ENCODE data around the gene CKMT2. TPM values are rescaled to one million over a fixed set of nuclear protein-coding genes. Genes with fewer than 3 reads are reported as not detected.

Gene CKMT2
- total and polyA plus RNA-seq, 2 experiments from 2014 or later: 5.0 to 7.8 TPM

DNA sequence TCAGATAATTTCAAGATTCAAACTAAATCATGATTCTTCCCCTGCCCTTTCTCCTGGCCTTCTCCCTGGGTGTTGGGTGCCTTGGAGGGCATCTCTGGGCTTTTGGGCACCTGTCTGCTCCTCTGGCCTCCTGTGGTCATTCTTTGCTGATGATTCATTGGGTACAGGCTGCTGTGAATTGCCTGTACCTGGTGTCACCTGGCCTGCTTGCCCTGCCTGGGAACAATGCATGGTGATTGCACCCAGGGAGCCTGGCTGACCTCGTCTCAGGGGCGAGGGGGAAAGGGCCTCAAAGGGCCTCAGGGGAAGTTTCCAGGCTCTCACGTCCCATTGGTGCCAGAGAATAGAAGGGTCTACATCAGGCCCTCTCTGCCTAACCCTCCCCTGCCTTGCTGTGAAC lies 20.1 kb upstream of the CKMT2 start:
- H3K27me3 ChIP-seq: no peaks in the 10 kb centered on the region
- no peak for DNase-seq (ENCODE audit: low spot score)
- H3K4me2 ChIP-seq: no peak overlapping the region
- no peaks in the 10 kb centered on the region for H3K36me3 ChIP-seq (replicated peaks; ENCODE audit: insufficient read depth, low read depth)
- no peaks in the 10 kb centered on the region for H3K4me1 ChIP-seq (ENCODE audit: insufficient read depth)
- peak overlapping the region; percentile 34 for H3K27ac ChIP-seq
- no peaks in the 10 kb centered on the region for H3K9me3 ChIP-seq (ENCODE audit: low read depth)
- no peaks in the 10 kb centered on the region for H4K20me1 ChIP-seq (ENCODE audit: insufficient read depth, poor library complexity, severe bottlenecking)
- TF ChIP-seq, protein P1, sequence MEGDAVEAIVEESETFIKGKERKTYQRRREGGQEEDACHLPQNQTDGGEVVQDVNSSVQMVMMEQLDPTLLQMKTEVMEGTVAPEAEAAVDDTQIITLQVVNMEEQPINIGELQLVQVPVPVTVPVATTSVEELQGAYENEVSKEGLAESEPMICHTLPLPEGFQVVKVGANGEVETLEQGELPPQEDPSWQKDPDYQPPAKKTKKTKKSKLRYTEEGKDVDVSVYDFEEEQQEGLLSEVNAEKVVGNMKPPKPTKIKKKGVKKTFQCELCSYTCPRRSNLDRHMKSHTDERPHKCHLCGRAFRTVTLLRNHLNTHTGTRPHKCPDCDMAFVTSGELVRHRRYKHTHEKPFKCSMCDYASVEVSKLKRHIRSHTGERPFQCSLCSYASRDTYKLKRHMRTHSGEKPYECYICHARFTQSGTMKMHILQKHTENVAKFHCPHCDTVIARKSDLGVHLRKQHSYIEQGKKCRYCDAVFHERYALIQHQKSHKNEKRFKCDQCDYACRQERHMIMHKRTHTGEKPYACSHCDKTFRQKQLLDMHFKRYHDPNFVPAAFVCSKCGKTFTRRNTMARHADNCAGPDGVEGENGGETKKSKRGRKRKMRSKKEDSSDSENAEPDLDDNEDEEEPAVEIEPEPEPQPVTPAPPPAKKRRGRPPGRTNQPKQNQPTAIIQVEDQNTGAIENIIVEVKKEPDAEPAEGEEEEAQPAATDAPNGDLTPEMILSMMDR (IDR thresholded peaks at IDR 0.05; ENCODE audit: poor library complexity): no peak
- TF ChIP-seq EZH2 (IDR thresholded peaks at IDR 0.05; ENCODE audit: borderline replicate concordance) (no peak), EZH2phosphoT487 (IDR thresholded peaks at IDR 0.05; ENCODE audit: low read depth, severe bottlenecking, unreplicated experiment) (no peak)
- H3K4me3 ChIP-seq: no peak overlapping the region
- H3K9me2 ChIP-seq (replicated peaks; ENCODE audit: insufficient read depth): no peaks in the 10 kb centered on the region
- WGBS (ENCODE audit: low lambda C conversion rate, missing lambda C conversion rate): 57% methylated on average over 3 of the region's 3 CpGs
- no peaks in the 10 kb centered on the region for H3K79me2 ChIP-seq
- H2AFZ ChIP-seq: no peak overlapping the region

DNA sequence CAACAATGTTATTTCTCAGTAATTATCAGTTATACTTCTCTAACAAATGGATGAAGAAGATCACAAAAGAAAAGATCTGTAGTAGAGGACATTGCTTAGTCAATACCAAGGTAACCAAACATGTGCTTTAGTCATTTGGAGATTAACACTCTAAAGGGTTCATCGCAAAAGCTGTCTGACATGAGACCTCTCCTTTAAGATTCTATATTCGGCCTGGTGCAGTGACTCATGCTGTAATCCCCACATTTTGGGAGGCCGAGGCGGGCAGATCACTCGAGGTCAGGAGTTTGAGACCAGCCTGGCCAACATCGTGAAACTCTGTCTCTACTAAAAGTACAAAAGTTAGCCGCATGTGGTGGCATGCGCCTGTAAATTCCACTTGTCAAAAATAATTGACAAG lies 18.3 kb upstream of the CKMT2 start:
- no peaks in the 10 kb centered on the region for H3K9me3 ChIP-seq (ENCODE audit: low read depth)
- H2AFZ ChIP-seq: no peak overlapping the region
- no peaks in the 10 kb centered on the region for H4K20me1 ChIP-seq (ENCODE audit: insufficient read depth, poor library complexity, severe bottlenecking)
- no peaks in the 10 kb centered on the region for H3K79me2 ChIP-seq
- no peak for DNase-seq (ENCODE audit: low spot score)
- H3K9me2 ChIP-seq (replicated peaks; ENCODE audit: insufficient read depth): no peaks in the 10 kb centered on the region
- TF ChIP-seq, protein P1 (IDR thresholded peaks at IDR 0.05; ENCODE audit: poor library complexity): no peak
- TF ChIP-seq EZH2phosphoT487 (IDR thresholded peaks at IDR 0.05; ENCODE audit: low read depth, severe bottlenecking, unreplicated experiment) (no peak), EZH2 (IDR thresholded peaks at IDR 0.05; ENCODE audit: borderline replicate concordance) (no peak)
- H3K4me1 ChIP-seq (ENCODE audit: insufficient read depth): no peaks in the 10 kb centered on the region
- 90% methylated on average over 8 of the region's 8 CpGs for WGBS (ENCODE audit: low lambda C conversion rate, missing lambda C conversion rate)
- H3K4me3 ChIP-seq: no peak overlapping the region
- H3K27me3 ChIP-seq: no peaks in the 10 kb centered on the region
- H3K4me2 ChIP-seq: no peak overlapping the region
- H3K36me3 ChIP-seq (replicated peaks; ENCODE audit: insufficient read depth, low read depth): no peaks in the 10 kb centered on the region
- no peak overlapping the region for H3K27ac ChIP-seq

DNA sequence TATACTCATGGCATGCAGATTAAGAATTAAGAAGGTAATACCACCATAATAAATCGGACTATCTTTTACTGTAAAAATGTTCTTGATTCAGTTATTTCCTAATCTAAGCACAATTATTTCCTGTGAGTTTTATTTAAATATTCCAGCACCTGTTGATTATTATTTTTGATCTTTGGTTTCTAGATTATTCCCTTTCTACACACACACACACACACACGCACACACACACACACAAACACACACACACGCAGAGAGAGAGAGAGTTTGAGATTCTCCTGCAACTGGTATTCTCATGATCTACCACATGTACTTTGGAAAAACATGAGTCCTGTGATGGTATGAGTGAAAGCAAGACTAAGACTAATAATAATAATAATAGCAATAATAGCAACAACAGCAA lies 17.0 kb upstream of the CKMT2 start:
- WGBS (ENCODE audit: low lambda C conversion rate, missing lambda C conversion rate): 77% methylated on average over 3 of the region's 3 CpGs
- Histone ChIP-seq H3K27me3 (no peaks in the 10 kb centered on the region), H3K36me3 (replicated peaks; ENCODE audit: insufficient read depth, low read depth) (no peaks in the 10 kb centered on the region)

More for the DNA sequence above, 17.0 kb upstream of the CKMT2 start:
- Histone ChIP-seq H2AFZ (no peak overlapping the region), H3K27ac (no peak overlapping the region), H3K4me2 (no peak overlapping the region), H3K79me2 (no peaks in the 10 kb centered on the region), H3K9me3 (ENCODE audit: low read depth) (no peaks in the 10 kb centered on the region), H3K9me2 (replicated peaks; ENCODE audit: insufficient read depth) (no peaks in the 10 kb centered on the region), H3K4me1 (ENCODE audit: insufficient read depth) (no peaks in the 10 kb centered on the region), H4K20me1 (ENCODE audit: insufficient read depth, poor library complexity, severe bottlenecking) (no peaks in the 10 kb centered on the region), H3K4me3 (no peak overlapping the region)
- DNase-seq (ENCODE audit: low spot score): no peak
- no peak for TF ChIP-seq EZH2 (IDR thresholded peaks at IDR 0.05; ENCODE audit: borderline replicate concordance)
- no peak for TF ChIP-seq EZH2phosphoT487 (IDR thresholded peaks at IDR 0.05; ENCODE audit: low read depth, severe bottlenecking, unreplicated experiment)
- TF ChIP-seq, protein P1 (IDR thresholded peaks at IDR 0.05; ENCODE audit: poor library complexity): no peak

Data from hepatocyte (in vitro differentiated cells).